ENCODE measurements around the gene FLYWCH1.
"Not testable (repeated sequence)": the region's sequence is repeated elsewhere in the genome, so short reads cannot be mapped to it uniquely, and the experiment has no call there.

The FLYWCH1 gene

DNA sequence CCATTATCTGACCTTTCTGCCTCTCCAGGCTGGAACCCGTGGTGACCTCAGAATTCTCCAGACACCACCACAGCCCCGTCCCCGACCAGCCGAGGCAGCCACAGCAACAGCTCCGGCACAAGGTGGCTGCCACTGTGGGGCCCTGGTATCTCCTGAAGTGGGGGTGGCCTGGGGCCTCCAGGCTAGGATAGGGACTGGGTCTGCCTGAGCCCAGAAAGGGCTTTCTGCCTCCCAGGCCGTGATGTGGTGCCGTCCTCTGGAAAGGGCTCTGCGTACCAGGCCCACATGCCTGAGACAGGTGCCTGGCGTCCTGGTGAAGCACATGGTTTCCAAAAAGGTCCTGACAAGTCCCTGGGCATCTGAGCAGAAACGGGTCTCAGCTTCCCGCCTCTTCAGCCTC is 17.1 kb downstream of the FLYWCH1 start:
- Histone ChIP-seq H3K4me3 (ENCODE audit: low read depth, low read length) (no peak overlapping the region), H3K9me3 (no peaks in the 10 kb centered on the region), H3K27me3 (no peaks in the 10 kb centered on the region), H3K4me1 (peaks cover 3% of the 10 kb centered on the region), H3K36me3 (0 out of 2 replicates have a peak, but pooled peaks cover 4% of the 10 kb centered on the region)
- TF ChIP-seq, protein P1, sequence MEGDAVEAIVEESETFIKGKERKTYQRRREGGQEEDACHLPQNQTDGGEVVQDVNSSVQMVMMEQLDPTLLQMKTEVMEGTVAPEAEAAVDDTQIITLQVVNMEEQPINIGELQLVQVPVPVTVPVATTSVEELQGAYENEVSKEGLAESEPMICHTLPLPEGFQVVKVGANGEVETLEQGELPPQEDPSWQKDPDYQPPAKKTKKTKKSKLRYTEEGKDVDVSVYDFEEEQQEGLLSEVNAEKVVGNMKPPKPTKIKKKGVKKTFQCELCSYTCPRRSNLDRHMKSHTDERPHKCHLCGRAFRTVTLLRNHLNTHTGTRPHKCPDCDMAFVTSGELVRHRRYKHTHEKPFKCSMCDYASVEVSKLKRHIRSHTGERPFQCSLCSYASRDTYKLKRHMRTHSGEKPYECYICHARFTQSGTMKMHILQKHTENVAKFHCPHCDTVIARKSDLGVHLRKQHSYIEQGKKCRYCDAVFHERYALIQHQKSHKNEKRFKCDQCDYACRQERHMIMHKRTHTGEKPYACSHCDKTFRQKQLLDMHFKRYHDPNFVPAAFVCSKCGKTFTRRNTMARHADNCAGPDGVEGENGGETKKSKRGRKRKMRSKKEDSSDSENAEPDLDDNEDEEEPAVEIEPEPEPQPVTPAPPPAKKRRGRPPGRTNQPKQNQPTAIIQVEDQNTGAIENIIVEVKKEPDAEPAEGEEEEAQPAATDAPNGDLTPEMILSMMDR (IDR thresholded peaks at IDR 0.05; ENCODE audit: low read depth, low read length), result no peak
- DNase-seq, result no peak

DNA sequence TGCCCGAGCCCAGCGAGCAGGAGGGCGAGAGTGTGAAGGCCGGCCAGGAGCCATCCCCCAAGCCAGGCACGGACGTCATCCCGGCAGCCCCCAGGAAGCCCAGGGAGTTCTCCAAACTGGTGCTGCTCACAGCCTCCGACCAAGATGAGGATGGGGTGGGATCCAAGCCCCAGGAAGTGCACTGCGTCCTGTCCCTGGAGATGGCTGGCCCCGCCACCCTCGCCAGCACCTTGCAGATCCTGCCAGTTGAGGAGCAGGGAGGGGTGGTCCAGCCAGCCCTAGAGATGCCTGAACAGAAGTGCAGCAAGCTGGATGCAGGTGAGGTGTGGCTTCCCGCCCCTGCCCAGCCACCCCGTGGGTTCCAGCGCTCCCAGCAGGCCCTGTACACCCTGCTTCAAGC is 18.0 kb downstream of the FLYWCH1 start:
- TF ChIP-seq, protein P1 (IDR thresholded peaks at IDR 0.05; ENCODE audit: low read depth, low read length), result no peak
- Histone ChIP-seq H3K4me1 (peaks cover 3% of the 10 kb centered on the region), H3K27me3 (no peaks in the 10 kb centered on the region), H3K9me3 (no peaks in the 10 kb centered on the region), H3K4me3 (ENCODE audit: low read depth, low read length) (no peak overlapping the region), H3K36me3 (peaks cover 10% of the 10 kb centered on the region; the same call in 1 of the 2 replicates)
- DNase-seq, result no peak

DNA sequence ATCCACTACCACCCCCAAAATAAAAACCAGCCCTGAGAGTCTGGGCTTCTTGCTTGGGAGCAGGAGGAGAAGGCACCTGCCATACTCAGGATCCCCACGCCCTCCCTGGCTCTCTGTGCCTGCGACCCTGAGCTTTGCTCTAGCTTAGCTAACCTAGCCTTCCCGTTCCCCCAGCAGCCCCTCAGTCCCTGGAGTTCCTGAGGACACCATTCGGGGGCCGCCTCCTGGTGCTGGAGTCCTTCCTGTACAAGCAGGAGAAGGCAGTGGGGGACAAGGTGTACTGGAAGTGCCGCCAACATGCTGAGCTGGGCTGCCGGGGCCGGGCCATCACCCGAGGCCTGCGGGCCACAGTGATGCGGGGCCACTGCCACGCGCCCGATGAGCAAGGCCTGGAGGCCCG is 18.5 kb downstream of the FLYWCH1 start:
- Histone ChIP-seq H3K27me3 (no peaks in the 10 kb centered on the region), H3K36me3 (peaks cover 10% of the 10 kb centered on the region; the same call in 1 of the 2 replicates), H3K4me1 (peaks cover 3% of the 10 kb centered on the region), H3K4me3 (ENCODE audit: low read depth, low read length) (no peak overlapping the region), H3K9me3 (no peaks in the 10 kb centered on the region)
- DNase-seq, result no peak
- TF ChIP-seq, protein P1 (IDR thresholded peaks at IDR 0.05; ENCODE audit: low read depth, low read length), result no peak

DNA sequence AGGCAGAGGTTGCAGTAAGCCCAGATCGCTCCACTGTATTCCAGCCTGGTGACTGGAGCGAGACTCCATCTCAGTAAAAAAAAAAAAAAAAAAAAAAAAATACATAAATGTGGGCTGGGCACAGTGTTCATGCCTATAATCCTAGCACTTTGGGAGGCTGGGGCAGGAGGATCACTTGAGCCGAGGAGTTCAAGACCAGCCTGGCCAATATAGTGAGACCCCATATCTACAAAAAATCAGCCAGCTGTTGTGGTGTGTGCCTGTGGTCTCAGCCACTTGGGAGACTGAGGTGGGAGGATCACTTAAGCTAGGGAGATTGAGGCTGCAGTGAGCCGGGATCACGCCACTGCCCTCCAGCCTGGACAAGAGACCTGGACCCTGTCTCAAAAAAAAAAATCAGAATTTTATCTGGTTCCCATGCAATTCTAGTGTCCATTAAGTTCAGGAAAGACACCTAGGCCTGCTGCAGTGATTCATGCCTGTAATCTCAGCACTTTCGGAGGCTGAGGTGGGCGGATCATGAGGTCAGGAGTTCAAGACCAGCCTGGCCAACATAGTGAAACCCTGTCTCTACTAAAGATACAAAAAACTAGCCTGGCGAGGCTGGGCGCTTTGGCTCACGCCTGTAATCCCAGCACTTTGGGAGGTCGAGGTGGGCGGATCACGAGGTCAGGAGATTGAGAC is 19.6 kb downstream of the FLYWCH1 start:
- H3K4me3 ChIP-seq (ENCODE audit: low read depth, low read length); H3K4me1 ChIP-seq; DNase-seq; H3K27me3 ChIP-seq; H3K9me3 ChIP-seq; H3K36me3 ChIP-seq: not testable (repeated sequence)

DNA sequence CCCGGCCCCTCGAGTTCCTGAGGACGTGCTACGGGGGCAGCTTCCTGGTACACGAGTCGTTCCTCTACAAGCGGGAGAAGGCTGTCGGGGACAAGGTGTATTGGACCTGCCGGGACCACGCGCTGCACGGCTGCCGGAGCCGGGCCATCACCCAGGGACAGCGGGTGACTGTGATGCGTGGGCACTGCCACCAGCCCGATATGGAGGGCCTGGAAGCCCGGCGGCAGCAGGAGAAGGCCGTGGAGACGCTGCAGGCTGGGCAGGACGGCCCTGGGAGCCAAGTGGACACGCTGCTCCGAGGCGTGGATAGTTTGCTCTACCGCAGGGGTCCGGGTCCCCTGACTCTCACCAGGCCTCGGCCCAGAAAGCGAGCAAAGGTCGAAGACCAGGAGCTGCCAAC is 21.4 kb downstream of the FLYWCH1 start:
- peaks cover 17% of the 10 kb centered on the region for H3K36me3 ChIP-seq
- TF ChIP-seq, protein P1 (IDR thresholded peaks at IDR 0.05; ENCODE audit: low read depth, low read length), result no peak
- H3K9me3 ChIP-seq, result no peaks in the 10 kb centered on the region
- no peaks in the 10 kb centered on the region for H3K4me1 ChIP-seq
- no peaks in the 10 kb centered on the region for H3K27me3 ChIP-seq
- H3K4me3 ChIP-seq (ENCODE audit: low read depth, low read length), result no peak overlapping the region
- no peak for DNase-seq

DNA sequence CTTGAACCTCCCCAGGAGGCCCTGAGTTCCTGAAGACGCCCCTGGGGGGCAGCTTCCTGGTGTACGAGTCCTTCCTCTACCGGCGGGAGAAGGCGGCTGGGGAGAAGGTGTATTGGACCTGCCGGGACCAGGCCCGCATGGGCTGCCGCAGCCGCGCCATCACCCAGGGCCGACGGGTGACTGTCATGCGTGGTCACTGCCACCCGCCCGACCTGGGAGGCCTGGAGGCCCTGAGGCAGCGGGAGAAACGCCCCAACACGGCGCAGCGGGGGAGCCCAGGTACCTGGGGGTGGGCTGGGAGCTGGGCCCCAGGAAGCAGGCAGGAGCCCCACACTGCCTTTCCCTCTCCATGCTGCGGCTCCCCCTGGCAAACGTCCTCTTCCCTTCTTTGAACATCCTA is 22.0 kb downstream of the FLYWCH1 start:
- H3K9me3 ChIP-seq, result no peaks in the 10 kb centered on the region
- H3K4me3 ChIP-seq (ENCODE audit: low read depth, low read length), result no peak overlapping the region
- no peaks in the 10 kb centered on the region for H3K4me1 ChIP-seq
- TF ChIP-seq, protein P1 (IDR thresholded peaks at IDR 0.05; ENCODE audit: low read depth, low read length), result no peak
- peaks cover 17% of the 10 kb centered on the region for H3K36me3 ChIP-seq
- no peaks in the 10 kb centered on the region for H3K27me3 ChIP-seq
- no peak for DNase-seq

All from BE2C (cell line).